HepG2 (cell line): ENCODE measurements around the gene CORO7. TPM values are rescaled to one million over a fixed set of nuclear protein-coding genes. Genes with fewer than 3 reads are reported as not detected.

ENCODE experiments used
- ATAC-seq: fragments of 200-7000 bp; cut with Tn5 transposase; 3 replicates; pipeline ENCODE4 v1.9.1; 2020; ENCODE audit warnings: mild to moderate bottlenecking, moderate library complexity
- BruUV-seq: library from RNA; stranded (reverse); fragments of 400-500 nt; replicated peaks from 2 replicates; lab custom pipeline; 2021; lab: Mats Ljungman, UMichigan
- CTCF ChIA-PET: fragments of 300-600 bp; formaldehyde crosslinking; extraction: SDS; loops from one replicate; lab custom pipeline; 2021; ENCODE audit warnings: low total read pairs, inconsistent platforms, low intra/inter-chr PET ratio; lab: Yijun Ruan, JAX
- POLR2A ChIA-PET: fragments of 350-600 bp; sonication (Branson Sonifier 250); formaldehyde crosslinking; loops from one replicate; lab custom pipeline; 2020; ENCODE audit warnings: antibody characterized with exemption, inconsistent platforms; lab: Yijun Ruan, JAX
- DNase-seq: peaks from one replicate; pipeline ENCODE4 v3.0.0-alpha.2; 2015; ENCODE audit warnings: low spot score
- FAIRE-seq: peaks from 3 replicates; lab custom pipeline; 2011; peaks lifted over from hg19 to GRCh38; lab: Jason Lieb, UNC
- H2AFZ ChIP-seq: one replicate; pipeline ENCODE4 v1.6.1; 2011; ENCODE audit warnings: low read length, inconsistent platforms
- H3K27ac ChIP-seq: fragments of 300-600 bp; 3 replicates; pipeline ENCODE4 v1.8.0; 2011; ENCODE audit warnings: mixed run types, mild to moderate bottlenecking, mixed read lengths, low read length, inconsistent platforms; ENCODE audit not compliant: insufficient read depth; ENCODE audit errors: extremely low read length
- H3K27me3 ChIP-seq, 2 experiments: fragments of 200-600 bp in 1 of 2; 2 replicates in 1 of 2; 3 replicates in 1 of 2; pipeline versions ENCODE4 v1.6.0 to v1.8.0; 2011; ENCODE audit warnings: low read length in 2 of 2, mild to moderate bottlenecking in 2 of 2, moderate library complexity in 2 of 2, inconsistent platforms in 1 of 2; ENCODE audit not compliant: insufficient read depth in 2 of 2, control insufficient read depth in 1 of 2
- H3K36me3 ChIP-seq, 2 experiments: fragments of 200-600 bp in 1 of 2; replicated peaks in 1 of 2; 2 replicates in 1 of 2; 3 replicates in 1 of 2; pipeline versions ENCODE4 v1.5.1 to v1.8.0; 2011; ENCODE audit warnings: low read length in 2 of 2, inconsistent platforms in 1 of 2; ENCODE audit not compliant: insufficient read depth in 2 of 2, control insufficient read depth in 1 of 2
- H3K4me1 ChIP-seq: 2 replicates; pipeline ENCODE4 v1.5.1; 2012; ENCODE audit warnings: low read length, inconsistent platforms; ENCODE audit not compliant: insufficient read depth
- H3K4me2 ChIP-seq: 2 replicates; pipeline ENCODE4 v1.6.0; 2011; ENCODE audit warnings: low read depth, low read length, inconsistent platforms
- H3K4me3 ChIP-seq, 3 experiments: fragments of 200-600 bp in 1 of 3; sonication (generic), shearing (Covaris generic) in 1 of 3; replicated peaks in 1 of 3; 2 replicates each; pipeline ENCODE4 v1.5.1; 2011 to 2016; ENCODE audit warnings: low read length in 3 of 3, inconsistent platforms in 2 of 3, low read depth in 2 of 3, mild to moderate bottlenecking in 2 of 3, control low read depth in 1 of 3, mixed read lengths in 1 of 3; ENCODE audit not compliant: insufficient read depth in 1 of 3
- H3K79me2 ChIP-seq: one replicate; pipeline ENCODE4 v1.6.1; 2011; ENCODE audit warnings: low read length, inconsistent platforms; ENCODE audit not compliant: insufficient read depth
- H3K9ac ChIP-seq: 2 replicates; pipeline ENCODE4 v1.6.0; 2011; ENCODE audit warnings: mild to moderate bottlenecking, low read depth, low read length, inconsistent platforms; ENCODE audit not compliant: insufficient read depth
- H3K9me3 ChIP-seq: 2 replicates; pipeline ENCODE4 v1.5.1; 2012; ENCODE audit warnings: mild to moderate bottlenecking, low read length
- H4K20me1 ChIP-seq: 2 replicates; pipeline ENCODE4 v1.6.0; 2011; ENCODE audit warnings: inconsistent platforms, mild to moderate bottlenecking, low read length, moderate library complexity; ENCODE audit not compliant: insufficient read depth
- ETV5 ChIP-seq: IDR thresholded peaks from 2 replicates; pipeline ENCODE4 v1.6.1; 2018; ENCODE audit warnings: missing biosample characterization, missing genetic modification reagents, inconsistent platforms, borderline replicate concordance
- HDAC2 ChIP-seq: sonication (generic); formaldehyde crosslinking; IDR thresholded peaks from 2 replicates; pipeline ENCODE4 v1.4.0; 2020; ENCODE audit warnings: missing genetic modification reagents
- NBN ChIP-seq: fragments of 450-650 bp; conservative IDR thresholded peaks from 2 replicates; pipeline ENCODE4 v1.6.1; 2017
- PCBP1 ChIP-seq: fragments of 200-400 bp; formaldehyde crosslinking; IDR thresholded peaks from 2 replicates; pipeline ENCODE4 v1.6.1; 2017; ENCODE audit warnings: mild to moderate bottlenecking, low read depth, low read length, borderline replicate concordance
- U2AF2 ChIP-seq: fragments of 200-400 bp; formaldehyde crosslinking; IDR thresholded peaks from 2 replicates; pipeline ENCODE4 v1.6.1; 2017; ENCODE audit warnings: low read depth, mild to moderate bottlenecking, low read length
- ZNF256 ChIP-seq: sonication (generic); formaldehyde crosslinking; conservative IDR thresholded peaks from 2 replicates; pipeline ENCODE4 v1.4.0; 2020; ENCODE audit warnings: missing genetic modification reagents
- WGBS: methylation state at CpG from one replicate; pipeline ENCODE4 v1.1.6; 2017; ENCODE audit warnings: low lambda C conversion rate; 5-methylcytosine and 5-hydroxymethylcytosine counted together
- in situ Hi-C: cut with HindIII; loops from 2 replicates; pipeline ENCODE4 v1.10.0; 2017; ENCODE audit warnings: low pct_unique_long_range_greater_than_20kb; ENCODE audit not compliant: extremely low pct_ligation_motif_present
- intact Hi-C: fragments of 100-400 bp; cut with micrococcal nuclease; formaldehyde crosslinking; loops from one replicate; pipeline ENCODE4 v1.10.0; 2022; ENCODE audit not compliant: unreplicated experiment
- polyA plus RNA-seq, 8 experiments: library from polyadenylated mRNA; depleted of rRNA in 3 of 8; stranded (reverse) in 7 of 8; unstranded in 1 of 8; fragments of >200 nt; fragmentation: Illumina TruSeq in 4 of 8; extraction: Trizol in 4 of 8; gene quantifications; 2 replicates each; pipeline versions ENCODE4 v1.2.1 to v1.2.3, GENCODE V29; 2011 to 2016; ENCODE audit warnings: low read depth in 4 of 8, missing spikeins in 1 of 8, mixed read lengths in 1 of 8; ENCODE audit not compliant: insufficient read depth in 1 of 8
- total RNA-seq, 5 experiments: library from RNA; depleted of rRNA; stranded (reverse); fragments of >200 nt; fragmentation: Illumina TruSeq; extraction: Trizol; gene quantifications; 2 replicates each; pipeline ENCODE4 v1.2.3, GENCODE V29; 2016; ENCODE audit warnings: low read depth in 1 of 5
- TF ChIP-seq, protein P1 (sequence below): sonication (generic); formaldehyde crosslinking; IDR thresholded peaks from 2 replicates; pipeline ENCODE4 v1.4.0; 2020; ENCODE audit warnings: missing genetic modification reagents
- TF ChIP-seq, protein P2 (sequence below): sonication (generic); formaldehyde crosslinking; conservative IDR thresholded peaks from 2 replicates; pipeline ENCODE4 v1.8.0; 2022; ENCODE audit warnings: low read depth, missing genetic modification reagents

The CORO7 gene
- total and polyA plus RNA-seq, 2 of the 13 experiments (the other 11 are each of a cell fraction or from before 2014, with no cell fraction given) = 9.9 to 14.3 TPM

DNA sequence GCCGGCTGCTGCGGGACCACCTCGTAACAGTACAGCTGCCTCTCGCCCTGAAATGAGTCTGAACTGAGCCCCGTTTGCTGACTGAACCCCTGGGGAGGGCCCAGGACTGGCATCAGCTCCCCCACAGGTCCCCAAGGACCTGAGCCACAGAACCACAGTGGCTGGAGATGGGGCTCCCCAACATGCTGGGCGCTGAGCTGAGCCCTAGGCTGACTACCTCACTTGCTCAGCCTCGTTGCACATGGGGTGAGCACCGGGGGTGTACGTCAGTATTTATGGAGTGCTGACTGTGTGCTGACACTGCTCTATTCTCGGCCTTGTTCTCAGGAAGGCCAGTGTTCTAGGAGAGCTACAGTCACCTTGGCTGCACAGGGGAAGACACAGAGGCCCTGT lies 51.4 kb downstream of the CORO7 start (continued):
- TF ChIP-seq, protein P1, sequence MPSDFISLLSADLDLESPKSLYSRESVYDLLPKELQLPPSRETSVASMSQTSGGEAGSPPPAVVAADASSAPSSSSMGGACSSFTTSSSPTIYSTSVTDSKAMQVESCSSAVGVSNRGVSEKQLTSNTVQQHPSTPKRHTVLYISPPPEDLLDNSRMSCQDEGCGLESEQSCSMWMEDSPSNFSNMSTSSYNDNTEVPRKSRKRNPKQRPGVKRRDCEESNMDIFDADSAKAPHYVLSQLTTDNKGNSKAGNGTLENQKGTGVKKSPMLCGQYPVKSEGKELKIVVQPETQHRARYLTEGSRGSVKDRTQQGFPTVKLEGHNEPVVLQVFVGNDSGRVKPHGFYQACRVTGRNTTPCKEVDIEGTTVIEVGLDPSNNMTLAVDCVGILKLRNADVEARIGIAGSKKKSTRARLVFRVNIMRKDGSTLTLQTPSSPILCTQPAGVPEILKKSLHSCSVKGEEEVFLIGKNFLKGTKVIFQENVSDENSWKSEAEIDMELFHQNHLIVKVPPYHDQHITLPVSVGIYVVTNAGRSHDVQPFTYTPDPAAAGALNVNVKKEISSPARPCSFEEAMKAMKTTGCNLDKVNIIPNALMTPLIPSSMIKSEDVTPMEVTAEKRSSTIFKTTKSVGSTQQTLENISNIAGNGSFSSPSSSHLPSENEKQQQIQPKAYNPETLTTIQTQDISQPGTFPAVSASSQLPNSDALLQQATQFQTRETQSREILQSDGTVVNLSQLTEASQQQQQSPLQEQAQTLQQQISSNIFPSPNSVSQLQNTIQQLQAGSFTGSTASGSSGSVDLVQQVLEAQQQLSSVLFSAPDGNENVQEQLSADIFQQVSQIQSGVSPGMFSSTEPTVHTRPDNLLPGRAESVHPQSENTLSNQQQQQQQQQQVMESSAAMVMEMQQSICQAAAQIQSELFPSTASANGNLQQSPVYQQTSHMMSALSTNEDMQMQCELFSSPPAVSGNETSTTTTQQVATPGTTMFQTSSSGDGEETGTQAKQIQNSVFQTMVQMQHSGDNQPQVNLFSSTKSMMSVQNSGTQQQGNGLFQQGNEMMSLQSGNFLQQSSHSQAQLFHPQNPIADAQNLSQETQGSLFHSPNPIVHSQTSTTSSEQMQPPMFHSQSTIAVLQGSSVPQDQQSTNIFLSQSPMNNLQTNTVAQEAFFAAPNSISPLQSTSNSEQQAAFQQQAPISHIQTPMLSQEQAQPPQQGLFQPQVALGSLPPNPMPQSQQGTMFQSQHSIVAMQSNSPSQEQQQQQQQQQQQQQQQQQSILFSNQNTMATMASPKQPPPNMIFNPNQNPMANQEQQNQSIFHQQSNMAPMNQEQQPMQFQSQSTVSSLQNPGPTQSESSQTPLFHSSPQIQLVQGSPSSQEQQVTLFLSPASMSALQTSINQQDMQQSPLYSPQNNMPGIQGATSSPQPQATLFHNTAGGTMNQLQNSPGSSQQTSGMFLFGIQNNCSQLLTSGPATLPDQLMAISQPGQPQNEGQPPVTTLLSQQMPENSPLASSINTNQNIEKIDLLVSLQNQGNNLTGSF = no peak

DNA sequence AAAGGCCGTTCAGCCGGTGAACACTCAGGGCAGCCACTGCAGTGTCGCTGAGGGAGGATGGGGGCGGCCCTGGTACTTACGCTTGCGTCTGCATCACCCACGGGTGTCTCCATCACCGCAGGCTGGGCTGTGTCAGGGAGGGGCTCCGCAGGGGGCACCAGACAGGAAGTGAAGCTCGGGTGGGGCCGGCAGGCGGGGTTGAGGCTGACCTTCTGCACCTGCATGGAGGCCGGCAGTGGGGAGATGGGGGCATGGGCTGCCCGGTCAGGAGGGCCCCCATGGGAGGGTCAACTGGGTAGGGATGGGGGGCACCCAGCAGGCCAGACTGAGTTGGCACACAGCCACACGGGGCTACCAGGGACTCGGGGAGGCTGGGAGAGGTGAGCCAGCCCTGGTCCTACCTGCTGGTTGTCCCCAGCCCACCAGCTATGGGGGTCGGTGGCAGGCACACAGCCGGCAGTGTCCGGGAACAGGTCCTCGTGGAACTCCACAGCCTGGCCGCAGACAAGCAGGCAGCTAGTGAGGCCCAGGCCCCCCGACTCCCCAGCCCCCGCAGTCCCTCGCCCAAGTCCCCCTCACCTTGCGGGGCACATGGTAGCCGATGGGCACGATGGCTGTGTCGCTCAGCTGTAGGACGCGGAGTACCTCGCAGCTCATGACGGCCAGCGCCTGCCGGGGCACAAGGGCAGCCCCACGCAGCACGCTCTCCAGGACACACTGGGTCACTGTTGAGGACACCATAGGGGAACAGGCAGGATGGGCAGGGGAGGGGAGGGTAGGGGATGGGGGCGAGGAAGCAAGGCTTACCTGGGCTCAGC lies 52.0 kb downstream of the CORO7 start:
- Histone ChIP-seq H3K27ac (no peak overlapping the region), H3K9ac (no peak overlapping the region), H2AFZ (no peak overlapping the region), H3K79me2 (no peaks in the 10 kb centered on the region), H4K20me1 (no peaks in the 10 kb centered on the region), H3K27me3 (no peaks in the 10 kb centered on the region), H3K36me3 (peaks cover 0 to 1% of the 10 kb centered on the region in 2 experiments; a peak in 1 of 5 replicates), H3K4me2 (no peak overlapping the region), H3K9me3 (no peaks in the 10 kb centered on the region), H3K4me1 (peaks cover 44% of the 10 kb centered on the region), H3K4me3 (no peak overlapping the region)
- 91% methylated on average over 20 of the region's 37 CpGs for WGBS
- FAIRE-seq = no peak
- ATAC-seq = no peak
- BruUV-seq = no TSS peak
- no peak for DNase-seq
- POLR2A ChIA-PET = no interaction called here
- in situ Hi-C loops = no loop called here
- CTCF ChIA-PET = no interaction called here
- TF ChIP-seq HDAC2 (CRISPR knock-in tag) = no peak
- TF ChIP-seq, protein P2, sequence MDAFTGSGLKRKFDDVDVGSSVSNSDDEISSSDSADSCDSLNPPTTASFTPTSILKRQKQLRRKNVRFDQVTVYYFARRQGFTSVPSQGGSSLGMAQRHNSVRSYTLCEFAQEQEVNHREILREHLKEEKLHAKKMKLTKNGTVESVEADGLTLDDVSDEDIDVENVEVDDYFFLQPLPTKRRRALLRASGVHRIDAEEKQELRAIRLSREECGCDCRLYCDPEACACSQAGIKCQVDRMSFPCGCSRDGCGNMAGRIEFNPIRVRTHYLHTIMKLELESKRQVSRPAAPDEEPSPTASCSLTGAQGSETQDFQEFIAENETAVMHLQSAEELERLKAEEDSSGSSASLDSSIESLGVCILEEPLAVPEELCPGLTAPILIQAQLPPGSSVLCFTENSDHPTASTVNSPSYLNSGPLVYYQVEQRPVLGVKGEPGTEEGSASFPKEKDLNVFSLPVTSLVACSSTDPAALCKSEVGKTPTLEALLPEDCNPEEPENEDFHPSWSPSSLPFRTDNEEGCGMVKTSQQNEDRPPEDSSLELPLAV (CRISPR knock-in tag) = no peak
- TF ChIP-seq NBN = no peak
- TF ChIP-seq ZNF256 (CRISPR knock-in tag) = no peak
- no peak for TF ChIP-seq ETV5
- TF ChIP-seq PCBP1 = 0 out of 2 replicates have a peak, but pooled peaks have one; percentile 38
- no peak for TF ChIP-seq U2AF2
- intact Hi-C loops = no loop called here
